Measurements from ENCODE around the gene MUC2.

Gene MUC2

GRCh38 chr11:1074244-1075221 is at the start of gene MUC2:
Gene MUC2, plus strand, starts transcription at chr11:1074874.
- POLR2A ChIA-PET: no interaction called here
- TF ChIP-seq, protein P1, sequence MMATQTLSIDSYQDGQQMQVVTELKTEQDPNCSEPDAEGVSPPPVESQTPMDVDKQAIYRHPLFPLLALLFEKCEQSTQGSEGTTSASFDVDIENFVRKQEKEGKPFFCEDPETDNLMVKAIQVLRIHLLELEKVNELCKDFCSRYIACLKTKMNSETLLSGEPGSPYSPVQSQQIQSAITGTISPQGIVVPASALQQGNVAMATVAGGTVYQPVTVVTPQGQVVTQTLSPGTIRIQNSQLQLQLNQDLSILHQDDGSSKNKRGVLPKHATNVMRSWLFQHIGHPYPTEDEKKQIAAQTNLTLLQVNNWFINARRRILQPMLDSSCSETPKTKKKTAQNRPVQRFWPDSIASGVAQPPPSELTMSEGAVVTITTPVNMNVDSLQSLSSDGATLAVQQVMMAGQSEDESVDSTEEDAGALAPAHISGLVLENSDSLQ (IDR thresholded peaks at IDR 0.05): no peak
- no peak for TF ChIP-seq ARNT (IDR thresholded peaks at IDR 0.05)
- no peak for TF ChIP-seq L3MBTL2 (conservative IDR thresholded peaks at IDR 0.05)
- no peak for TF ChIP-seq FOXM1 (IDR thresholded peaks at IDR 0.05; ENCODE audit: borderline replicate concordance)
- no peak for TF ChIP-seq CTBP1 (IDR thresholded peaks at IDR 0.05; ENCODE audit: borderline replicate concordance)
- TF ChIP-seq ZNF384 (IDR thresholded peaks at IDR 0.05): no peak
- TF ChIP-seq TARDBP (IDR thresholded peaks at IDR 0.05): no peak
- TF ChIP-seq BHLHE40 (IDR thresholded peaks at IDR 0.05; ENCODE audit: borderline replicate concordance): no peak
- no peak for TF ChIP-seq FOXA1 (IDR thresholded peaks at IDR 0.05)
- TF ChIP-seq HDGF (IDR thresholded peaks at IDR 0.05; ENCODE audit: borderline replicate concordance): no peak
- no peak for TF ChIP-seq ELF4 (IDR thresholded peaks at IDR 0.05)
- no peak for TF ChIP-seq SUZ12 (IDR thresholded peaks at IDR 0.05)
- no peak for TF ChIP-seq FOXK2 (IDR thresholded peaks at IDR 0.05)
- TF ChIP-seq LEF1 (IDR thresholded peaks at IDR 0.05; ENCODE audit: borderline replicate concordance): no peak
- TF ChIP-seq SP1 (IDR thresholded peaks at IDR 0.05): no peak
- no peak for TF ChIP-seq NFRKB (IDR thresholded peaks at IDR 0.05)
- DNase-seq (ENCODE audit: extremely low spot score): no peak
- CTCF ChIA-PET: no interaction called here

DNA sequence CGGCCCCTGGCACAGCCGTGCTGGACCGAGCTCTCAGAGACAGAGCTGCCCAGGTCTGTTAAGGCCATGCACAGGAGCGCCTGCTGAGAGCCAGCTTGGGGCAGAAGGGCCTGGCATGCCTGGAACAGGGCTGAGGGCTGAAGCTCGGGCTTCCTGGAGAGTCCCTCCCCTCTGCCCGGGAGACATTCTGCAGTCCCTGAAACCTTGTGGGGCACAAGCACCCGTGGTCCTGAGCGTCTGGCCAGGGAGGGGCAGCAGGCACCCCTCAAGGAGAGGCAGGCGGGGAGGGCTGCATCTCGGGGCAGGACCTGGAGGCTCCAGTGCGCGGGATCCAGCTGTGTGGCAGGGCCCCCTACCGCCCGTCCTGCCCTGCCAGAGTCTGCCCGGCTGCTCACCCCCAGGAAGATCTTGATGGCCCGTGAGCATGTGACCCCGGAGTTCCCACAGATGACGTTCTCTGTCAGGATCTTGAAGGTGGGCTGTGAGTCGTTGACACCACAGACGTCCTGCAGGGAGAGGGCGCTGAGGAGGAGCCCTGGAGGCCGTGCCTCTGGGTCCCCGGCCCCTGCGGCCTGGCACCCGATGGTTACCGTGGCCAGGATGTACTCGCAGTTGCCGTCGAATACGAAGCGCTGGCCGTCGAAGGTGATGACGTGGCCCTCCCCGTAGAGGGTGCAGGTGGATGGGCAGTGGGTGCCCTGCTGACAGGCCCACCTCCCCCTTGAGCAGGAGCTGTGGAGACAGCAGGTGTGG is 49.1 kb upstream of the MUC2 start:
- POLR2A ChIA-PET: no interaction called here
- TF ChIP-seq HDGF (IDR thresholded peaks at IDR 0.05; ENCODE audit: borderline replicate concordance): no peak
- TF ChIP-seq ARNT (IDR thresholded peaks at IDR 0.05): no peak
- TF ChIP-seq SP1 (IDR thresholded peaks at IDR 0.05): no peak
- no peak for TF ChIP-seq FOXA1 (IDR thresholded peaks at IDR 0.05)
- no peak for TF ChIP-seq NFRKB (IDR thresholded peaks at IDR 0.05)
- TF ChIP-seq ELF4 (IDR thresholded peaks at IDR 0.05): no peak
- TF ChIP-seq L3MBTL2 (conservative IDR thresholded peaks at IDR 0.05): no peak
- TF ChIP-seq, protein P1 (IDR thresholded peaks at IDR 0.05): no peak
- TF ChIP-seq TARDBP (IDR thresholded peaks at IDR 0.05): no peak
- no peak for TF ChIP-seq SUZ12 (IDR thresholded peaks at IDR 0.05)
- no peak for TF ChIP-seq ZNF384 (IDR thresholded peaks at IDR 0.05)
- no peak for TF ChIP-seq CTBP1 (IDR thresholded peaks at IDR 0.05; ENCODE audit: borderline replicate concordance)
- no peak for TF ChIP-seq FOXK2 (IDR thresholded peaks at IDR 0.05)
- no peak for TF ChIP-seq FOXM1 (IDR thresholded peaks at IDR 0.05; ENCODE audit: borderline replicate concordance)
- no peak for TF ChIP-seq BHLHE40 (IDR thresholded peaks at IDR 0.05; ENCODE audit: borderline replicate concordance)
- no peak for DNase-seq (ENCODE audit: extremely low spot score)
- CTCF ChIA-PET: interaction anchor here (0.6 kb wide), 1 partner anchor 134 kb away, joined by 4 read pairs; no protein-coding TSS in a partner anchor

DNA sequence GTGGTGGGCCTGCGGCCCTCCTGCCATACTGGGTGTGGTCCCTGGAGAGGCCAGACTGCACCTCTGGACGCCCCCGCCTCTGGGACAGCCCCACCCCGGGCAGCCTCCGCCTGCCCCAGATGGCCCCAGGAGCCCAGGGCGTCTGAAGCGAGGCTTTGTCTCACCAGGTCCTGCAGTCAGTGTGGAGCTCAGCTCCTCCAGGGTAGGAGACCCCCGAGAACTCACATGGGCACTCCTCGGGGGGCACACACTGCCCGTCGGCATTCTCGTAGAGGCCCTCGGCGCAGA is 48.6 kb upstream of the MUC2 start:
- ChIA-PET POLR2A (no interaction called here), CTCF (interaction anchor here (0.6 kb wide), 1 partner anchor 135 kb away, joined by 4 read pairs; no protein-coding TSS in a partner anchor)
- no peak for DNase-seq (ENCODE audit: extremely low spot score)

GRCh38 chr11:1026641-1027482 is 47.8 kb upstream of the MUC2 start:
- POLR2A ChIA-PET: no interaction called here
- no peak for TF ChIP-seq SP1 (IDR thresholded peaks at IDR 0.05)
- CTCF ChIA-PET: no interaction called here
- DNase-seq (ENCODE audit: extremely low spot score): no peak

More for the DNA sequence above, 48.6 kb upstream of the MUC2 start:
- TF ChIP-seq FOXK2 (IDR thresholded peaks at IDR 0.05) (no peak), CTBP1 (IDR thresholded peaks at IDR 0.05; ENCODE audit: borderline replicate concordance) (no peak), SUZ12 (IDR thresholded peaks at IDR 0.05) (no peak), ELF4 (IDR thresholded peaks at IDR 0.05) (no peak), TARDBP (IDR thresholded peaks at IDR 0.05) (no peak), L3MBTL2 (conservative IDR thresholded peaks at IDR 0.05) (no peak), FOXM1 (IDR thresholded peaks at IDR 0.05; ENCODE audit: borderline replicate concordance) (no peak), HDGF (IDR thresholded peaks at IDR 0.05; ENCODE audit: borderline replicate concordance) (no peak), BHLHE40 (IDR thresholded peaks at IDR 0.05; ENCODE audit: borderline replicate concordance) (no peak), FOXA1 (IDR thresholded peaks at IDR 0.05) (no peak)
- TF ChIP-seq, protein P1 (IDR thresholded peaks at IDR 0.05): no peak

GRCh38 chr11:1027483-1028290 is 47.0 kb upstream of the MUC2 start:
- DNase-seq (ENCODE audit: extremely low spot score): no peak
- ChIA-PET CTCF (no interaction called here), POLR2A (no interaction called here)
- TF ChIP-seq TARDBP (IDR thresholded peaks at IDR 0.05) (no peak), FOXA1 (IDR thresholded peaks at IDR 0.05) (no peak), ZNF384 (IDR thresholded peaks at IDR 0.05) (no peak), NFRKB (IDR thresholded peaks at IDR 0.05) (no peak), HDGF (IDR thresholded peaks at IDR 0.05; ENCODE audit: borderline replicate concordance) (no peak), SP1 (IDR thresholded peaks at IDR 0.05) (no peak), FOXM1 (IDR thresholded peaks at IDR 0.05; ENCODE audit: borderline replicate concordance) (no peak), LEF1 (IDR thresholded peaks at IDR 0.05; ENCODE audit: borderline replicate concordance) (no peak), ARNT (IDR thresholded peaks at IDR 0.05) (no peak), BHLHE40 (IDR thresholded peaks at IDR 0.05; ENCODE audit: borderline replicate concordance) (no peak)
- TF ChIP-seq, protein P1 (IDR thresholded peaks at IDR 0.05): no peak

Data from HEK293T (cell line).